Measurements from ENCODE around the gene CHRM5. TPM values are rescaled to one million over a fixed set of nuclear protein-coding genes. Genes with fewer than 3 reads are reported as not detected.

The CHRM5 gene
- total RNA-seq, 2 experiments from 2014 or later, result not detected

DNA sequence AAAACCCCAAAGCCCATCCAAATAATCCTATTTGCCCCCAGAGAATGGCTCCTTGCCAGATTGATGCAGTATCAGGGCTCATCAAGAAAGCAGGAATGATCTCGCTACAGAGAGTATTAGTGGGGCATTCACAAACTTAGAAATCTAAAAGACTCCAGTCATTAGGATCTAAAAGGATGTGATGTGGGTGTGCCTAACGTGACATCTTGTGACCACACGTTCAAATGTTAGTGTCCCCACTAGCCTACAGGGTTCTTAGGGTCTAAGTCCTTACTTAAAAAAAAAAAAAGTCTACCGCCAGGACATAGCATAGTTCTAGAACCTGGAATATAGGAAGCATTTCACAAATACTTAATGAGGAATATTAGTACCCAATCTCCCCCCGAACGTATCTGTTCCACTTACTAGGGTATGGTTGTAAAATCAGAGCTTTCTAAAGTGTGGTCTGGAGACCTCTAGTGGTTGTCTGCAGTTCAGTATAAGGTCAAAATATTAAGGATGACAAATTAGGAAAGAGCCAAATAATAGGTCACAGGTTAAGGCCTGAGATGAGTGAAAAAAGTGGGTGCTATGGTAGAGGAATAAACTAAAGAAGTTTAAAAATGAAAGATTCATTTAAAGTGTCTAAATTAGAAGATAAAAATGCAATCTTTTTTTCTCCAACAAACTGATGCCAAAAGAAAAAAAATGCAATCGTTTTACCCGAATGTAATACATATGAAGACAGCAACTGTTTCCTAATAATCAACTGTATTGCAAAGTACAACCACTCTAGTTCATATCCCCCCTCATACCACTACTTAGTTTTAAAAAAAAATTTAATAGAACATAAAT, 4.2 kb upstream of the CHRM5 start:
- Mint-ChIP-seq H3K4me1 (ENCODE audit: low read depth) (no peaks in the 10 kb centered on the region), H3K4me3 (no peak overlapping the region), H3K9me3 (no peaks in the 10 kb centered on the region), H3K36me3 (ENCODE audit: low read depth) (no peaks in the 10 kb centered on the region), H3K27ac (no peak overlapping the region), H3K27me3 (ENCODE audit: low read depth) (no peaks in the 10 kb centered on the region)
- intact Hi-C loops (cut with micrococcal nuclease), result loop anchor here (2.0 to 10.0 kb wide), 3 partner anchors 227 to 877 kb away; no protein-coding TSS in a partner anchor
- DNase-seq, result no peak
- CTCF ChIA-PET, result interaction anchor here (0.6 to 1.1 kb wide), 6 partner anchors 43 to 1288 kb away, joined by 3 to 8 read pairs (median 5); no protein-coding TSS in a partner anchor

- Mint-ChIP-seq H3K4me3 (no peak overlapping the region), H3K4me1 (ENCODE audit: low read depth) (no peaks in the 10 kb centered on the region), H3K27me3 (ENCODE audit: low read depth) (no peaks in the 10 kb centered on the region), H3K9me3 (no peaks in the 10 kb centered on the region), H3K36me3 (ENCODE audit: low read depth) (no peaks in the 10 kb centered on the region), H3K27ac (no peak overlapping the region)
- DNase-seq, result no peak
- intact Hi-C loops (cut with micrococcal nuclease), result loop anchor here (2.0 to 10.0 kb wide), 3 partner anchors 228 to 877 kb away; no protein-coding TSS in a partner anchor
- CTCF ChIA-PET, result interaction anchor here (0.6 to 1.0 kb wide), 4 partner anchors 47 to 1287 kb away, joined by 3 to 8 read pairs (median 6); no protein-coding TSS in a partner anchor
These were observed 3.6 kb upstream of the CHRM5 start for GRCh38 chr15:33964665-33965040.

DNA sequence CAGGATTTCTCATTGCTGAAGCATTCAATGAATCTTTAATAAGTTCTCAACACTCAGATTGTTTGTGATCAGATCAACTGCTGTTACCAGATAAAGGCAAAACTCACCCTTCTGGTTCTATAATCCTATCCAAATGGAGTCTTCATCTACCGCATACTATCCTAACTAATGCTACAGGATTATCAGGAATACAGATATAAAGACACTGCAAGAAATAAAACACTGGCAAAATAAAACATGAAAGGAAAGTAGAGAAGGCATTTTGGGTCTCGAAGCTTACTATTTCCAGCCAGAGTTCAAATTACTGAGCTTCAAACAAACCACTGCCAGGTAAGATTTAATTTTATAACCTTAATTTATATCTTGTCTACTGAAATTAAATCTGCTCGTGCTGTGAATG, 524 bp downstream of the CHRM5 start:
- H3K4me1 Mint-ChIP-seq (ENCODE audit: low read depth), result no peaks in the 10 kb centered on the region
- H3K27ac Mint-ChIP-seq, result no peak overlapping the region
- no peaks in the 10 kb centered on the region for H3K27me3 Mint-ChIP-seq (ENCODE audit: low read depth)
- intact Hi-C loops (cut with micrococcal nuclease), result loop anchor here (10.0 kb wide), 1 partner anchor 674 kb away; no protein-coding TSS in a partner anchor
- no peaks in the 10 kb centered on the region for H3K9me3 Mint-ChIP-seq
- H3K4me3 Mint-ChIP-seq, result no peak overlapping the region
- DNase-seq, result no peak
- CTCF ChIA-PET, result no interaction called here
- no peaks in the 10 kb centered on the region for H3K36me3 Mint-ChIP-seq (ENCODE audit: low read depth)

- intact Hi-C loops (cut with micrococcal nuclease), result no loop called here
- no peak overlapping the region for H3K4me3 Mint-ChIP-seq
- no peaks in the 10 kb centered on the region for H3K36me3 Mint-ChIP-seq (ENCODE audit: low read depth)
- no peaks in the 10 kb centered on the region for H3K4me1 Mint-ChIP-seq (ENCODE audit: low read depth)
- CTCF ChIA-PET, result interaction anchor here (1.6 kb wide), 1 partner anchor 235 kb away, joined by 4 read pairs; no protein-coding TSS in a partner anchor
- no peaks in the 10 kb centered on the region for H3K27me3 Mint-ChIP-seq (ENCODE audit: low read depth)
- no peaks in the 10 kb centered on the region for H3K9me3 Mint-ChIP-seq
- DNase-seq, result no peak
- no peak overlapping the region for H3K27ac Mint-ChIP-seq
These were observed 3.5 kb downstream of the CHRM5 start for GRCh38 chr15:33971811-33972210.

GRCh38 chr15:33975022-33975565, 6.8 kb downstream of the CHRM5 start:
- intact Hi-C loops (cut with micrococcal nuclease), result no loop called here
- no peak for DNase-seq
- no peaks in the 10 kb centered on the region for H3K36me3 Mint-ChIP-seq (ENCODE audit: low read depth)
- CTCF ChIA-PET, result no interaction called here
- no peak overlapping the region for H3K27ac Mint-ChIP-seq
- no peaks in the 10 kb centered on the region for H3K4me1 Mint-ChIP-seq (ENCODE audit: low read depth)
- H3K27me3 Mint-ChIP-seq (ENCODE audit: low read depth), result no peaks in the 10 kb centered on the region
- H3K9me3 Mint-ChIP-seq, result no peaks in the 10 kb centered on the region
- H3K4me3 Mint-ChIP-seq, result no peak overlapping the region

DNA sequence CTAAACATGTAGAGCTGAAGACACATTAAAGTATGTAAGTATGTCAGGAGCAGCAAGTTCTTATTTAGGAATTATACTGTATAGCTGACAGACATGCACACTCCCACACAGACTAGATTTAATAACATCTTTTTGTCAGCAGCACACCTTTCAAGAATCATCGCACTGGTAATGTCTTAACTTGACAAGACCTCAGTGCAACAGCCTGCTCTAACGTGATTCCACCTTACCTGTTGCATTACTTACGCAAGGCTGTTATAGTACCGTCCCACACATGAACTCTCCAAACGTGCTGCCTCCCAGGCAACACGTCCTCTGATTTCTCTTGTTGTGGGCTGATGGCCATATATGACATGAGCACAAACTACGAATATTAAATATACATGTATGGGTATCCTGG, 11.9 kb downstream of the CHRM5 start:
- intact Hi-C loops (cut with micrococcal nuclease), result no loop called here
- H3K27me3 Mint-ChIP-seq (ENCODE audit: low read depth), result no peaks in the 10 kb centered on the region
- H3K27ac Mint-ChIP-seq, result no peak overlapping the region
- peaks cover 1% of the 10 kb centered on the region for H3K36me3 Mint-ChIP-seq (ENCODE audit: low read depth)
- no peaks in the 10 kb centered on the region for H3K4me1 Mint-ChIP-seq (ENCODE audit: low read depth)
- CTCF ChIA-PET, result interaction anchor here (0.5 kb wide), 1 partner anchor 9 kb away, joined by 7 read pairs; no protein-coding TSS in a partner anchor
- DNase-seq, result no peak
- no peaks in the 10 kb centered on the region for H3K9me3 Mint-ChIP-seq
- H3K4me3 Mint-ChIP-seq, result no peak overlapping the region

- CTCF ChIA-PET, result no interaction called here
- H3K36me3 Mint-ChIP-seq (ENCODE audit: low read depth), result peaks cover 3% of the 10 kb centered on the region
- intact Hi-C loops (cut with micrococcal nuclease), result no loop called here
These were observed 14.2 kb downstream of the CHRM5 start for GRCh38 chr15:33982516-33982915.

DNA sequence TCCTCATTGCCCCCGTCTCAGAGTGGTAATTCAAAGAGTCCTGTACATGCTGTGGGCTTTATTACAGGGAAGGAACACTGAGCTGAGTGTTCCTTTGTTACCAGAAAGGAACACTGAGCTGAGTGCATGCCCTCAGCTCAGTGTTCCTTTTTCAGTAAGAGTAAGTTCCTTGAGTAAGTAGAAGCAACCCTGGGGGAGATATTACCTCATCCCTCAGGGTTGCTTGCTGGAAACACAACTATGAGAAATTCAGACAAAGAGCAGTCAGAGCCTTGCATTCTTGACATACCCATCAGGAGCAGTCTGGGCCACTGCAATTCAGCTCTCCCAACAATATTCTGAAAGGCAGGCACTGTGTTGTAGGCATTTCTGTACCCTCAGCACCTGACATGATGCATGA, 17.0 kb downstream of the CHRM5 start:
- H3K4me1 Mint-ChIP-seq (ENCODE audit: low read depth), result no peaks in the 10 kb centered on the region
- no peak for DNase-seq
- intact Hi-C loops (cut with micrococcal nuclease), result no loop called here

More at GRCh38 chr15:33982516-33982915, 14.2 kb downstream of the CHRM5 start:
- no peaks in the 10 kb centered on the region for H3K4me1 Mint-ChIP-seq (ENCODE audit: low read depth)
- H3K9me3 Mint-ChIP-seq, result no peaks in the 10 kb centered on the region
- no peak overlapping the region for H3K27ac Mint-ChIP-seq
- H3K27me3 Mint-ChIP-seq (ENCODE audit: low read depth), result no peaks in the 10 kb centered on the region
- no peak overlapping the region for H3K4me3 Mint-ChIP-seq
- no peak for DNase-seq

GRCh38 chr15:33985751-33986150, 17.5 kb downstream of the CHRM5 start:
- no peaks in the 10 kb centered on the region for H3K27me3 Mint-ChIP-seq (ENCODE audit: low read depth)
- H3K9me3 Mint-ChIP-seq, result no peaks in the 10 kb centered on the region
- CTCF ChIA-PET, result interaction anchor here (0.6 to 1.2 kb wide), 2 partner anchors 249 to 343 kb away, joined by 3 to 4 read pairs; no protein-coding TSS in a partner anchor
- intact Hi-C loops (cut with micrococcal nuclease), result no loop called here
- no peak overlapping the region for H3K27ac Mint-ChIP-seq
- H3K36me3 Mint-ChIP-seq (ENCODE audit: low read depth), result peaks cover 3% of the 10 kb centered on the region
- no peaks in the 10 kb centered on the region for H3K4me1 Mint-ChIP-seq (ENCODE audit: low read depth)
- no peak overlapping the region for H3K4me3 Mint-ChIP-seq
- no peak for DNase-seq

More for the DNA sequence above, 17.0 kb downstream of the CHRM5 start:
- Mint-ChIP-seq H3K36me3 (ENCODE audit: low read depth) (peaks cover 3% of the 10 kb centered on the region), H3K4me3 (no peak overlapping the region), H3K9me3 (no peaks in the 10 kb centered on the region), H3K27ac (no peak overlapping the region), H3K27me3 (ENCODE audit: low read depth) (no peaks in the 10 kb centered on the region)
- CTCF ChIA-PET, result interaction anchor here (0.5 to 1.2 kb wide), 4 partner anchors 9 to 1774 kb away, joined by 3 to 4 read pairs (median 4); no protein-coding TSS in a partner anchor

- Mint-ChIP-seq H3K4me1 (ENCODE audit: low read depth) (no peaks in the 10 kb centered on the region), H3K4me3 (no peak overlapping the region), H3K27me3 (ENCODE audit: low read depth) (no peaks in the 10 kb centered on the region), H3K9me3 (no peaks in the 10 kb centered on the region), H3K36me3 (ENCODE audit: low read depth) (peaks cover 3% of the 10 kb centered on the region), H3K27ac (no peak overlapping the region)
- intact Hi-C loops (cut with micrococcal nuclease), result no loop called here
- DNase-seq, result no peak
- CTCF ChIA-PET, result no interaction called here
These were observed 19.1 kb downstream of the CHRM5 start for GRCh38 chr15:33987444-33987843.

DNA sequence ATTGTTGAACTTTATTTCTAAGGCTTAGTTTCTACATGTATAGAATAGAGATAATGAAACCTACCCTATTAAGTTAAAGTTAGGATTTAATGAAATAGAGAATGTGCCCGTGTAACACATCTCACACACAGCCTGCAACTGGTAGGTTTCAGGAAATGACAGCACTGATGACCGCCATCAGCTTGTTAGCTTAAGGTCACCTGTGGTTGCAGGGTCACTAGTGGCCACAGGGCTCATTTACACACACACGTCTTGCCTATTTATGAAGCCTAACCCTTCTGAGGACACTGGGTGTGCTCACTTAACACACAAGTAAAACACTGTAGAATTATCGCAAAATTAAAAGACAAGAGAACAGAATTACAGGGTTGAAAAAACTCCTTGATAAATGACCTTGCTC, 20.1 kb downstream of the CHRM5 start:
- Mint-ChIP-seq H3K4me3 (no peak overlapping the region), H3K27me3 (ENCODE audit: low read depth) (no peaks in the 10 kb centered on the region), H3K9me3 (no peaks in the 10 kb centered on the region), H3K27ac (no peak overlapping the region), H3K4me1 (ENCODE audit: low read depth) (no peaks in the 10 kb centered on the region), H3K36me3 (ENCODE audit: low read depth) (peaks cover 3% of the 10 kb centered on the region)
- no peak for DNase-seq
- CTCF ChIA-PET, result no interaction called here
- intact Hi-C loops (cut with micrococcal nuclease), result no loop called here

GRCh38 chr15:33994005-33994615, 25.8 kb downstream of the CHRM5 start:
- no peak overlapping the region for H3K27ac Mint-ChIP-seq
- H3K4me3 Mint-ChIP-seq, result no peak overlapping the region
- DNase-seq, result peak; percentile 19
- CTCF ChIA-PET, result interaction anchor here (0.6 kb wide), 2 partner anchors 264 to 759 kb away, joined by 3 read pairs; no protein-coding TSS in a partner anchor
- intact Hi-C loops (cut with micrococcal nuclease), result loop anchor here (5.0 kb wide), 1 partner anchor 38 kb away; no protein-coding TSS in a partner anchor
- H3K36me3 Mint-ChIP-seq (ENCODE audit: low read depth), result no peaks in the 10 kb centered on the region
- H3K27me3 Mint-ChIP-seq (ENCODE audit: low read depth), result no peaks in the 10 kb centered on the region
- H3K9me3 Mint-ChIP-seq, result no peaks in the 10 kb centered on the region
- H3K4me1 Mint-ChIP-seq (ENCODE audit: low read depth), result no peaks in the 10 kb centered on the region
